Measurements from ENCODE around the gene CTSD. TPM values are rescaled to one million over a fixed set of nuclear protein-coding genes. Genes with fewer than 3 reads are reported as not detected.

Gene CTSD
- total RNA-seq, 1 experiment from 2014 or later = 127 TPM

GRCh38 chr11:1752907-1753228 is 10.9 kb downstream of the CTSD start:
- intact Hi-C loops (cut with micrococcal nuclease) = no loop called here
- Histone ChIP-seq H3K9ac (ENCODE audit: low read length) (no peak overlapping the region), H3K36me3 (ENCODE audit: control insufficient read depth in 1 of 2, insufficient read depth in 2 of 2, low read length in 2 of 2) (no peaks in the 10 kb centered on the region; a peak in 1 of 4 replicates), H3K9me2 (ENCODE audit: insufficient read depth) (no peaks in the 10 kb centered on the region), H3K9me3 (ENCODE audit: control insufficient read depth in 1 of 2, insufficient read depth in 1 of 2, low read depth in 1 of 2, low read length in 2 of 2) (no peaks in the 10 kb centered on the region), H3K4me1 (ENCODE audit: control insufficient read depth in 1 of 2, insufficient read depth in 2 of 2, low read length in 2 of 2) (no peaks in the 10 kb centered on the region), H3K79me2 (ENCODE audit: insufficient read depth, low read length) (no peaks in the 10 kb centered on the region), H4K20me1 (ENCODE audit: insufficient read depth) (no peaks in the 10 kb centered on the region), H3K4me2 (ENCODE audit: low read length) (no peak overlapping the region), H3K4me3 (replicated peaks in 1 of 2; ENCODE audit: low read depth in 1 of 2, low read length in 2 of 2) (no peak overlapping the region), H3K27me3 (ENCODE audit: insufficient read depth, low read length) (no peaks in the 10 kb centered on the region), H2AFZ (ENCODE audit: low read depth, low read length, poor library complexity, severe bottlenecking) (no peak overlapping the region), H3K27ac (ENCODE audit: low read depth, low read length) (no peak overlapping the region)
- ChIA-PET CTCF (no interaction called here), RAD21 (ENCODE audit: low non-redundant PET in 1 of 2, low total read pairs in 2 of 2, uncharacterized antibody in 2 of 2, unreplicated experiment in 2 of 2) (no interaction called here), POLR2A (no interaction called here)
- no peak for DNase-seq (ENCODE audit: low read depth, low spot score)
- TSS peak; percentile 82 for BruUV-seq (replicated peaks)
- ATAC-seq = no peak
- TF ChIP-seq POLR2A (IDR thresholded peaks at IDR 0.05; ENCODE audit: borderline replicate concordance, extremely low read depth, insufficient read depth, insufficient read length) (no peak), ATF3 (IDR thresholded peaks at IDR 0.05) (no peak), JUND (IDR thresholded peaks at IDR 0.05) (no peak), EZH2phosphoT487 (IDR thresholded peaks at IDR 0.05; ENCODE audit: borderline replicate concordance) (no peak), YY1 (IDR thresholded peaks at IDR 0.05; ENCODE audit: extremely low read depth, insufficient replicate concordance, low read depth, low read length) (no peak), CBX3 (IDR thresholded peaks at IDR 0.05; ENCODE audit: low read depth) (no peak), CEBPB (IDR thresholded peaks at IDR 0.05; ENCODE audit: low read depth) (no peak), ZNF274 (IDR thresholded peaks at IDR 0.05; ENCODE audit: low read depth, low read length) (no peak), ZFX (IDR thresholded peaks at IDR 0.05) (no peak), EGR1 (IDR thresholded peaks at IDR 0.05; ENCODE audit: low read depth) (no peak), CTCF (IDR thresholded peaks at IDR 0.05 in 2 of 3, conservative IDR thresholded peaks at IDR 0.05 in 1 of 3; ENCODE audit: borderline replicate concordance in 1 of 3, insufficient read depth in 1 of 3, low read depth in 2 of 3, low read length in 2 of 3) (no peak), POLR2AphosphoS5 (IDR thresholded peaks at IDR 0.05; ENCODE audit: low read depth, low read length) (no peak), SP1 (IDR thresholded peaks at IDR 0.05; ENCODE audit: low read depth) (no peak), SRF (IDR thresholded peaks at IDR 0.05; ENCODE audit: low read depth) (no peak), REST (IDR thresholded peaks at IDR 0.05; ENCODE audit: low read depth) (no peak), ZBTB33 (IDR thresholded peaks at IDR 0.05; ENCODE audit: extremely low read depth, insufficient replicate concordance, low read length) (no peak), RAD21 (IDR thresholded peaks at IDR 0.05; ENCODE audit: low read depth) (no peak), EZH2 (IDR thresholded peaks at IDR 0.05) (no peak)

All from HCT116 (cell line).